CD14-positive monocyte (primary cell): ENCODE results near the gene ABHD5. TPM values are rescaled to one million over a fixed set of nuclear protein-coding genes. Genes with fewer than 3 reads are reported as not detected.

Experiments
- DNase-seq, 3 donors: peaks; one replicate each; pipeline ENCODE4 v3.0.0-alpha.2; 2011 to 2022
- H2AFZ ChIP-seq: 2 replicates; pipeline ENCODE4 v1.6.0; 2012; ENCODE audit warnings: mild to moderate bottlenecking, low read depth, low read length, inconsistent platforms; ENCODE audit not compliant: insufficient read depth, poor library complexity, severe bottlenecking
- H3K27ac ChIP-seq, 2 donors: 1 replicate in 1 of 2; 2 replicates in 1 of 2; pipeline ENCODE4 v1.5.1; 2012 to 2013; ENCODE audit warnings: low read length in 2 of 2, control low read depth in 1 of 2, inconsistent platforms in 1 of 2, low read depth in 1 of 2, mild to moderate bottlenecking in 1 of 2
- H3K27me3 ChIP-seq, 2 donors: one replicate each; pipeline versions ENCODE4 v1.6.0 to v1.6.1; 2011 to 2013; ENCODE audit warnings: low read length in 2 of 2; ENCODE audit not compliant: control insufficient read depth in 2 of 2, insufficient read depth in 2 of 2
- H3K36me3 ChIP-seq, 2 donors: replicated peaks in 1 of 2; 1 replicate in 1 of 2; 2 replicates in 1 of 2; pipeline versions ENCODE4 v1.5.1 to v1.6.1; 2012 to 2013; ENCODE audit warnings: low read length in 2 of 2, control low read depth in 1 of 2, inconsistent platforms in 1 of 2, mild to moderate bottlenecking in 1 of 2; ENCODE audit not compliant: insufficient read depth in 2 of 2, control insufficient read depth in 1 of 2
- H3K4me1 ChIP-seq, 2 donors: 1 replicate in 1 of 2; 2 replicates in 1 of 2; pipeline versions ENCODE4 v1.5.1 to v1.6.1; 2012 to 2013; ENCODE audit warnings: low read length in 2 of 2, control low read depth in 1 of 2, inconsistent platforms in 1 of 2, mild to moderate bottlenecking in 1 of 2, moderate library complexity in 1 of 2; ENCODE audit not compliant: insufficient read depth in 2 of 2, control insufficient read depth in 1 of 2
- H3K4me2 ChIP-seq: replicated peaks from 2 replicates; pipeline ENCODE3; 2012; ENCODE audit warnings: low read length, moderate library complexity, mild to moderate bottlenecking; ENCODE audit not compliant: poor library complexity, severe bottlenecking; ENCODE audit errors: extremely low read depth
- H3K4me3 ChIP-seq, 3 experiments: fragments of 200-600 bp in 1 of 3; sonication (generic) in 1 of 3; replicated peaks in 1 of 3; 1 replicate in 2 of 3; 2 replicates in 1 of 3; pipeline ENCODE4 v1.5.1; 2011 to 2013; ENCODE audit warnings: low read length in 3 of 3, mild to moderate bottlenecking in 3 of 3, control low read depth in 2 of 3, low read depth in 2 of 3, inconsistent platforms in 1 of 3, moderate library complexity in 1 of 3
- H3K79me2 ChIP-seq: 2 replicates; pipeline ENCODE4 v1.6.0; 2012; ENCODE audit warnings: mild to moderate bottlenecking, control low read depth, inconsistent platforms, low read length, moderate library complexity; ENCODE audit not compliant: insufficient read depth
- H3K9ac ChIP-seq: 2 replicates; pipeline ENCODE4 v1.6.0; 2017; ENCODE audit warnings: low read length, mild to moderate bottlenecking; ENCODE audit not compliant: insufficient read depth, poor library complexity, severe bottlenecking
- H3K9me3 ChIP-seq, 2 donors: replicated peaks in 1 of 2; 1 replicate in 1 of 2; 2 replicates in 1 of 2; pipeline versions ENCODE4 v1.5.1 to v1.6.1; 2012 to 2013; ENCODE audit warnings: low read length in 2 of 2, control low read depth in 1 of 2; ENCODE audit not compliant: control insufficient read depth in 1 of 2, insufficient read depth in 1 of 2
- H4K20me1 ChIP-seq: 2 replicates; pipeline ENCODE4 v1.6.0; 2012; ENCODE audit warnings: mild to moderate bottlenecking, low read length, control low read depth, moderate library complexity; ENCODE audit not compliant: insufficient read depth
- H3K27ac Mint-ChIP-seq, 7 donors: one replicate each; pipeline ENCODE4 v1.8.0; 2020; ENCODE audit warnings: mild to moderate bottlenecking in 7 of 7, mixed read lengths in 7 of 7, moderate library complexity in 6 of 7, inconsistent platforms in 2 of 7
- H3K27me3 Mint-ChIP-seq, 3 donors: one replicate each; pipeline ENCODE4 v1.8.0; 2021 to 2022; ENCODE audit warnings: low read depth in 3 of 3, mild to moderate bottlenecking in 3 of 3, mixed read lengths in 3 of 3, moderate library complexity in 3 of 3, inconsistent platforms in 1 of 3
- H3K36me3 Mint-ChIP-seq, 2 donors: one replicate each; pipeline ENCODE4 v1.8.0; 2020; ENCODE audit warnings: mixed read lengths in 2 of 2, inconsistent platforms in 1 of 2, mild to moderate bottlenecking in 1 of 2
- H3K4me1 Mint-ChIP-seq: one replicate; pipeline ENCODE4 v1.8.0; 2020; ENCODE audit warnings: mild to moderate bottlenecking, mixed read lengths
- H3K4me3 Mint-ChIP-seq, 2 donors: one replicate each; pipeline ENCODE4 v1.8.0; 2020; ENCODE audit warnings: mild to moderate bottlenecking in 2 of 2, mixed read lengths in 2 of 2, moderate library complexity in 1 of 2
- H3K9me3 Mint-ChIP-seq, 7 donors: one replicate each; pipeline ENCODE4 v1.8.0; 2020 to 2022; ENCODE audit warnings: mixed read lengths in 7 of 7, mild to moderate bottlenecking in 6 of 7, moderate library complexity in 6 of 7, inconsistent platforms in 2 of 7
- CTCF ChIP-seq: fragments of 200-600 bp; IDR thresholded peaks from one replicate; pipeline ENCODE4 v1.8.0; 2022; ENCODE audit warnings: antibody characterized with exemption, mild to moderate bottlenecking
- WGBS: methylation state at CpG from one replicate; pipeline ENCODE4 v1.1.5; 2013; ENCODE audit warnings: missing lambda C conversion rate; ENCODE audit not compliant: insufficient coverage; 5-methylcytosine and 5-hydroxymethylcytosine counted together
- intact Hi-C, 2 donors: fragments of 100-400 bp; cut with micrococcal nuclease; formaldehyde crosslinking; loops; one replicate each; pipeline versions ENCODE4 v1.15.0 to v1.15.1; 2023
- polyA plus RNA-seq, 3 donors: library from polyadenylated mRNA; depleted of rRNA in 1 of 3; unstranded in 2 of 3; stranded (reverse) in 1 of 3; fragments of 300-500 nt in 2 of 3; fragments of >200 nt in 1 of 3; fragmentation: Illumina TruSeq in 2 of 3; gene quantifications; 1 replicate in 2 of 3; 2 replicates in 1 of 3; pipeline ENCODE4 v1.2.3, GENCODE V29; 2012 to 2021

ABHD5 gene
- polyA plus RNA-seq, 3 donors: 32.9 to 40.0 (median 34.5) TPM

- peak overlapping the region; percentile 53 to 84 for H3K27ac ChIP-seq
- peak overlapping the region; percentile 46 to 90 (median 77) for H3K4me3 ChIP-seq
- H3K9me3 ChIP-seq: no peaks in the 10 kb centered on the region
- no peaks in the 10 kb centered on the region for H3K36me3 ChIP-seq
- peak overlapping the region; percentile 59 for H3K9ac ChIP-seq
- peak overlapping the region; percentile 91 for H3K4me2 ChIP-seq
- H3K36me3 Mint-ChIP-seq: peaks cover 2 to 4% of the 10 kb centered on the region in 2 donors
- H4K20me1 ChIP-seq: peaks cover 6% of the 10 kb centered on the region
- no peak for DNase-seq
- peaks cover 0 to 3% (median 0%) of the 10 kb centered on the region in 7 donors for H3K9me3 Mint-ChIP-seq
- no peaks in the 10 kb centered on the region for H3K27me3 ChIP-seq
- H3K27ac Mint-ChIP-seq: peak overlapping the region; percentile 79 to 93 (median 86)
- peaks cover 40% of the 10 kb centered on the region for H3K79me2 ChIP-seq
- peaks cover 0 to 7% (median 5%) of the 10 kb centered on the region in 3 donors for H3K27me3 Mint-ChIP-seq
- WGBS: no CpG with 5 or more reads among the region's 26 CpGs
- H2AFZ ChIP-seq: peak overlapping the region; percentile 99
- intact Hi-C loops: loop anchor here (1.0 to 10.0 kb wide), 4 partner anchors 19 to 405 kb away; partner anchors contain the start of genes ANO10 (in 2 of the 2) and SNRK (in 1 of the 2)
- H3K4me1 ChIP-seq: peaks cover 34 to 43% of the 10 kb centered on the region in 2 donors
- TF ChIP-seq CTCF: no peak
- H3K4me1 Mint-ChIP-seq: peaks cover 41% of the 10 kb centered on the region
- peak overlapping the region; percentile 88 to 93 for H3K4me3 Mint-ChIP-seq
These were observed 855 bp upstream of the ABHD5 start for GRCh38 chr3:43689766-43690399.

DNA sequence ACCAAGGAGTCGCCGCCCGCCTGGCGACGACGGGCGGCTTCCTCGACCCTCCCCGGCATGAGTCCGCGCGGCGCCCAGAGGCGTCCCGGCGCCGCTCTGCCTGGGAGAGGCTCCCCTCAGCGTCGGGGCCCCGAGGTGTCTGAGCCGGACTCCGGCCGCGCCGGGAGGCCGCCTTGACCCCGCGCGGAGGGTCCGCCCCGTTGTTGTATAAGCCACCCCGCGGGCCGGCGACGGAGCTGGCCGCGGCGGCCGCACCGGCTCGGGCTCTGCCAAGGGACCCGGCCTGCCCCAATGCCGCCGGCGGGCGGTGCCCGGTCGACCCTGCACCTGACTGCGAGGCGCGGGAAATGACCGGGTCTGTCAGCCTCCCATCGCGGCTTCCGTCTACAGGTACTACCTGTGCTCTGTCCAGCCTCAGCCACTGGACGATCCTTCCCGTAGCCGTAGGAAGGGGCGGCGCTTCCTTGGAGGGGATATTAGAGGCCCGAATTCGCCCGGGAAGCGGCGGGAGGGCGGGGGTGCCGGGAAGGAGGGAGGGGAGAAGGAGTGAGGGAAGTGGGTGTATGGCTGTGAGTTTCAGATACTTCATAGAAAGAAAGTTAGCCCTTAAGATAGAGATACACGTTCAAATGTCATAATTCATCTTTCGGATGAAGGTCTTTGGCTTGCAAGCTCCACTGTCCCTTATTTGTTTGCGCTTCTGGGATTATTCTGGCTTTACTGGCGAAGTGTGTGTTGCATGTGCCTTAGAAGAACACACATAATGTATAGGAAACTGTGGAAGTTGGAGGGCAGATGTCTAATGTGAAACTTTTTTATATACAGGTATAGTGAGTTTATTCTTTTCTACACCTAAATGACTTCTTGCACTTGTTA lies 620 bp downstream of the ABHD5 start:
- Histone ChIP-seq H3K4me2 (peak overlapping the region; percentile 91), H3K9ac (peak overlapping the region; percentile 91), H3K79me2 (peaks cover 54% of the 10 kb centered on the region), H3K4me3 (peak overlapping the region; percentile 77 to 91 (median 90)), H3K27me3 (no peaks in the 10 kb centered on the region), H3K36me3 (no peaks in the 10 kb centered on the region), H3K4me1 (peaks cover 43 to 58% of the 10 kb centered on the region in 2 donors), H3K27ac (peak overlapping the region; percentile 76 to 84), H2AFZ (peak overlapping the region; percentile 99), H3K9me3 (no peaks in the 10 kb centered on the region), H4K20me1 (peaks cover 18% of the 10 kb centered on the region)
- no peak for DNase-seq
- peak overlapping the region; percentile 86 to 94 (median 90) for H3K27ac Mint-ChIP-seq
- H3K4me1 Mint-ChIP-seq: peaks cover 53% of the 10 kb centered on the region
- peaks cover 0 to 3% (median 0%) of the 10 kb centered on the region in 7 donors for H3K9me3 Mint-ChIP-seq
- no peak for TF ChIP-seq CTCF
- H3K36me3 Mint-ChIP-seq: peaks cover 5 to 7% of the 10 kb centered on the region in 2 donors
- intact Hi-C loops: loop anchor here (2.0 to 10.0 kb wide), 2 partner anchors 69 to 407 kb away; partner anchors contain the start of genes ANO10 (in 1 of the 2) and SNRK (in 1 of the 2)
- peak overlapping the region; percentile 88 to 93 for H3K4me3 Mint-ChIP-seq
- WGBS: under 1% methylated on average over 61 of the region's 72 CpGs
- H3K27me3 Mint-ChIP-seq: peaks cover 0 to 7% (median 5%) of the 10 kb centered on the region in 3 donors
